Mesenteric fat pad (tissue), 1 donor: ENCODE results near the gene TECPR2. TPM values are rescaled to one million over a fixed set of nuclear protein-coding genes. Genes with fewer than 3 reads are reported as not detected.

Experiments used
- DNase-seq: peaks from one replicate; pipeline ENCODE4 v3.0.0-alpha.2; 2020; ENCODE audit warnings: low spot score
- total RNA-seq: library from RNA; stranded (reverse); fragmentation: NEBNext Ultra II Directional; extraction: Animal tissue kit (Norgen Biotek cat#: 25700); gene quantifications from one replicate; pipeline ENCODE4 v1.2.1, GENCODE V29; 2021
- donor health status: DM: yes; HTN: yes; CAD: no.

Gene TECPR2
- total RNA-seq, 1 donor from 2014 or later, result 29.5 TPM

- no peak for DNase-seq
These were observed 133.0 kb downstream of the TECPR2 start for GRCh38 chr14:102495491-102496330.

GRCh38 chr14:102496331-102496691 lies 133.6 kb downstream of the TECPR2 start:
- DNase-seq, result no peak

GRCh38 chr14:102496958-102497744 lies 134.4 kb downstream of the TECPR2 start:
- DNase-seq, result no peak

- DNase-seq, result no peak
These were observed 135.4 kb downstream of the TECPR2 start for GRCh38 chr14:102497998-102498677.

GRCh38 chr14:102498678-102499265 lies 136.0 kb downstream of the TECPR2 start:
- DNase-seq, result no peak

- no peak for DNase-seq
These were observed 136.8 kb downstream of the TECPR2 start for GRCh38 chr14:102499401-102500157.

GRCh38 chr14:102500158-102500662 lies 137.5 kb downstream of the TECPR2 start:
- DNase-seq, result no peak

- no peak for DNase-seq
These were observed 138.0 kb downstream of the TECPR2 start for GRCh38 chr14:102500713-102501112.

- DNase-seq, result no peak
These were observed 139.1 kb downstream of the TECPR2 start for GRCh38 chr14:102501751-102502315.

GRCh38 chr14:102502571-102502970 lies 139.8 kb downstream of the TECPR2 start:
- DNase-seq, result no peak

- no peak for DNase-seq
These were observed 141.0 kb downstream of the TECPR2 start for GRCh38 chr14:102503641-102504327.

GRCh38 chr14:102504328-102504999 lies 141.7 kb downstream of the TECPR2 start:
- no peak for DNase-seq

GRCh38 chr14:102505000-102505619 lies 142.4 kb downstream of the TECPR2 start:
- DNase-seq, result no peak

- no peak for DNase-seq
These were observed 143.3 kb downstream of the TECPR2 start for GRCh38 chr14:102505775-102506625.

GRCh38 chr14:102506626-102506925 lies 143.8 kb downstream of the TECPR2 start:
- no peak for DNase-seq

GRCh38 chr14:102507081-102507856 lies 144.5 kb downstream of the TECPR2 start:
- no peak for DNase-seq

GRCh38 chr14:102507857-102508312 lies 145.1 kb downstream of the TECPR2 start:
- no peak for DNase-seq
